T-helper 22 cell (primary cell): ENCODE measurements around the gene MYO3B.
"Not testable (repeated sequence)": the region's sequence is repeated elsewhere in the genome, so short reads cannot be mapped to it uniquely, and the experiment has no call there.

Source experiments
- DNase-seq: peaks from one replicate; pipeline ENCODE4 v3.0.0-alpha.2; 2020; ENCODE audit warnings: low read depth

The MYO3B gene

GRCh38 chr2:170566138-170566537, 388.2 kb downstream of the MYO3B start:
- DNase-seq, result no peak

- no peak for DNase-seq
Measured at GRCh38 chr2:170567429-170567828, 389.5 kb downstream of the MYO3B start.

GRCh38 chr2:170568511-170568910, 390.6 kb downstream of the MYO3B start:
- no peak for DNase-seq

DNA sequence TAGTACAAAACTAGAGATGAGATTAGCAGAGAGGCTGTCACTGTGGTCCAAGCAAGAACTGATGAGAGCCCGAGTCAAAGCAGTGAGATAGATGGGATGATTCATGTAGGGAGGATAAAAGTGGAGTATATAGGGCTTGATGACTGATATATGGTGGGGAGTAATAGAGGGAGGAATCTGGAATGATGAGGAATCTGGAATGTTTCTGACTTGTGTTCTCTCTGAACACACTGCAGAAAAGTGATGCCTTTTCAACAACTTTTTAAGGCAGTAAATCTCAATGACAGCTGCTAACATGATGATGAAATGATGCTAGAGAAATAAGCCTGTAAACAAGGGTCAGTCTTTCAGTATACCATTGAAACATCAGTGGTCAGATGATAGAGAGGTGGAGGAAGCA, 393.7 kb downstream of the MYO3B start:
- no peak for DNase-seq

- no peak for DNase-seq
Measured at GRCh38 chr2:170573671-170574070, 395.7 kb downstream of the MYO3B start.

GRCh38 chr2:170576296-170576695, 398.3 kb downstream of the MYO3B start:
- no peak for DNase-seq

GRCh38 chr2:170577356-170577755, 399.4 kb downstream of the MYO3B start:
- no peak for DNase-seq

- no peak for DNase-seq
Measured at GRCh38 chr2:170578606-170579005, 400.7 kb downstream of the MYO3B start.

- no peak for DNase-seq
Measured at GRCh38 chr2:170579511-170579910, 401.6 kb downstream of the MYO3B start.

DNA sequence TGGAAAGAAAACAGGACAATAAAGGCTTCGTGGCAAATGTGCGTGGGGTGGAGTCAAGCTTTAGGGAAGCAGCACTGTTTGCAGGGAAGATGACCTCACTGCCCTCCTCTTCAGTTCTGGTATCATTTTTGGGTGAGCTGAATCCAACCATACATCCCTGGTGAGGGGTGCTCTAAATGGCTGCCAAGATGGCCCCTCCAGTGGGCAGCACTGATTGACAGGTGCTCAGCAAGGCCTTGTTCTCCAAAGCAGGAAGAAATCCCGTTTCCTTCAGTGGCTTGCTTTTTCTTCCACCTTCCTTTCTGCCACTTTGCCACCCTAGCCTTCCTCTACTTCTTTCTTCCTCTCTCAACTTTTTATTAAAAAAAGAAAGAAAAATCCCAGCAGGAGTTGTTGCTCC, 404.4 kb downstream of the MYO3B start:
- no peak for DNase-seq

DNA sequence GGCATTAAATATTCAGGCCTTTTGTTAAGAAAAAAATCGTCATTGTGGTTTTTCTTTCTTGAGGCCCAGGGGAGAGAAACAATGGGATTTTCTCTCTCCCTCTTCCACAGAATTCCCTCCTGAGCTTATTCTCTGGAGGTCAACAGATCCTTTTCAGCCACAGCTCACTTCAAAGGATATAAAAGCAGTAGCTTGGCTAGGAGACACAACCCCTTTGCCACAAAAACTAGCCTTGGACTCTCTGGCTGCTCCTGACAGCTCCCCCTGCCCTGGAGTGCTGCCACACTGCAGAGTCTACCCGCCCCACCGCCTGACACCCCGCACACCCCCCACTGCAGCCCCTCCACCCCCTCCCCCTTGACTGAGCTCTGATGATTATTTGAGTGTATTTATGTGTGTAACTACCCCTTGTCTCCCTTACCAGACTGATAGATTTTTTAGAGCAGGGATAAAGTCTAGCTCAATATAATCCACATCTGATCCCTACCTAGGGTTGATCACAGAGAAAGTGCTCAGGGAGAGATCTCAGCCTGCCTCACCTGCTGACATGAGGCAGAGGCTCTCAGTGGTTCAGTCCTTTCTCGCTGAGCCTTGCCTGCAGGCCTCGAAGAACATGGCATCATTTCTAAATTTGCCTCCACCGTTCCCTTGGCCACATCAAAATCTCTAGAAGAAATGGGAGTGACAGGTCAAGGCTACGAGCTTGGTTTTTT, 405.0 kb downstream of the MYO3B start:
- DNase-seq, result no peak

- no peak for DNase-seq
Measured at GRCh38 chr2:170585067-170585466, 407.1 kb downstream of the MYO3B start.

GRCh38 chr2:170586571-170587095, 408.7 kb downstream of the MYO3B start:
- no peak for DNase-seq

- no peak for DNase-seq
Measured at GRCh38 chr2:170587117-170587516, 409.2 kb downstream of the MYO3B start.

GRCh38 chr2:170587922-170588321, 410.0 kb downstream of the MYO3B start:
- no peak for DNase-seq

GRCh38 chr2:170588729-170589128, 410.8 kb downstream of the MYO3B start:
- no peak for DNase-seq

- DNase-seq, result no peak
Measured at GRCh38 chr2:170596576-170596975, 418.6 kb downstream of the MYO3B start.

- DNase-seq, result no peak
Measured at GRCh38 chr2:170598067-170598395, 420.1 kb downstream of the MYO3B start.

DNA sequence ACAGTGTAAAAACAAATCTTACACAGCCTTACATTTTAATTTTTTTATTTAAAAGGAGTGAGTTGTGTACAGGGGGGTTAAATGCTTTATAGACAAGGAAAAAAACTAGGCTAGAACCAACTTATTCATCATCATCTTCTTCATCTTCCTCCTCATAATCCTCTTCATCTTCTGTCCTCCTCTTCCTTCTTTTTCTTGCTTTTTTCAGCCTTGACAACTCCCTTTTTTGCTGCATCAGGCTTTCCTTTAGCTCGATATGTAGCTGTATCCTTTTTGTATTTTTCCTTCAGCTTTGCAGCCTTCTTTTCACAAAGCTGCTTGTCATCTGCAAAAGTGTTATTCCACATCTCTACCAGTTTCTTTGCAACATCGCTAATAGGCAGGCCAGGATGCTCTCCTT, 423.5 kb downstream of the MYO3B start:
- DNase-seq, result no peak

- no peak for DNase-seq
Measured at GRCh38 chr2:170605862-170606261, 427.9 kb downstream of the MYO3B start.

- no peak for DNase-seq
Measured at GRCh38 chr2:170607171-170607570, 429.2 kb downstream of the MYO3B start.

DNA sequence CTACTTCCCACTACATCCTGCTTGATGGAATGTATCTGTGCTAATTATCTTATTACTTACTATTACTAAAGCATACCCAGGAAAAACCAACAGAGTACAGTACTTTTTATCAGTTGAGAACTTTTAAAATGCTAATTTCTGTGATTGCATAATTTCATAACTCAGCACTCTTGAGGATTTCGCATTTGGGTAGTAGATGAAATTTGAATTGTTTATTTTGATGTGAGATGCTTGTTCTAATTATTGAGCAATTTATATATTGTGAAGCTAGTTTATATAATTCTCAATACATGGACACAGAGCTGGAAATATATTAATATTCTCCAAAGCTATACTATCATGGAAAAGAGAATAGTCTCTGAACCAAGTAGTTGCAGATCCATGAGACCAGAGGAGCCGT, 432.7 kb downstream of the MYO3B start:
- DNase-seq, result no peak

GRCh38 chr2:170618948-170619347, 441.0 kb downstream of the MYO3B start:
- DNase-seq, result not testable (repeated sequence)

GRCh38 chr2:170635094-170635493, 457.1 kb downstream of the MYO3B start:
- not testable (repeated sequence) for DNase-seq
